ENCODE measurements around the gene SLC38A5.
"Not testable (repeated sequence)": the region's sequence is repeated elsewhere in the genome, so short reads cannot be mapped to it uniquely, and the experiment has no call there.

SLC38A5 gene

GRCh38 chrX:48467281-48467761, 2.7 kb downstream of the SLC38A5 start:
- DNase-seq = no peak

DNA sequence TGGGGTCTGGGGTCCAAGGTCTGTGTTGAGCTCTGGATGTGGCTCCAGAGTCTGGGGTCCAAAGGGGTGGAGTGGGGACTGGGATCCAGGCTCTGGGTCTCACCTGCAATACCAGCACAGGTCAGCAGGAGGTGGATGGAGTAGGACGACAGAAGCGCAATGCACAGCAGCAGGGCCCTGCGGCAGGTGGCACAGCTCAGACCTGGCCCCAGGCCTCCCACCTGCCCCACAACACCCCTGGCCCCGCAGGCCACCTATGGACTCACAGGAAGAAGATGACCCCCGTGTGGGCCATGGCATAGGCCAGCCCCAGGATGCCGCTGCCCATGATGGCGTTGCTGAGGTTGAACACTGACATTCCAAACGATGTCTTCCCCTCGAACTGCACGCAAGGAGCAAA, 3.4 kb downstream of the SLC38A5 start:
- peak; percentile 20 for DNase-seq

- no peak for DNase-seq
Measured at GRCh38 chrX:48465336-48465933, 4.6 kb downstream of the SLC38A5 start.

DNA sequence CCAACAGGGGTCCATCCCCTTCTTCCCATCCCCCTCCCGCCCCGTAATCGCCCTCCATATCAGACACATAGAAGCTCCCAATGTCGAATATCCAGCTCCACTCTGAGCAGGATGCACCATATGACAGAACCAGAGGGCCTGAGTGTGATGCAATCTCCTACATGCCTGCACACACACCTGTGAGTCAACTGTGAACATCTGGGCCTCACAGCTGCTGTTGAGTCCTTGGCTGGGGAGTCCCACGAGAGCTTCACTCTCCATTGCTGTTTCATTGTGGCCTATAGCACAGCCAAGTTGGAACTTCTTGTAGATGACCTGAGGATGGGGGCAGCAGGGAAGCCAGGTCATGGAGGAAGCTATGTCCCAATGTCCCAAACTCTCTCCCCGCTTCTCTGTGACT, 8.2 kb downstream of the SLC38A5 start:
- no peak for DNase-seq

DNA sequence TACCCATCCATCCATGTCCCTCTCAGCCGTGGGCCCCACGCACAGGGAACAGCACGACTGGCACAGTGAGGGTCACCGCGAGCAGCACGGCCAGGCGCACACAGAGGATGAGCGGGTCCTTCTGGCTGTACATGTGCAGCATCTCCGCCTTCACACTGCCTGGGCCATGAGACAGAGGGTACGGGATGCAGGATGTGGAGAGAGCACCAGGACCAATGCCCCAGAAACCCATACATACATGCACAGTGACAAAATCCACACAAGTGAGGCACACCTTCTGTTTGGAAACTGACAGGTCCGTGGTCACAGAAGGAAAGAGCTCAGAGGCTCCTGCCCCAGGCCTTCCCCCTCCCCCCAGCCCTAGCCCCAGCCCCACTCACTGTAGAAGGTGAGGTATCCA, 9.5 kb downstream of the SLC38A5 start:
- DNase-seq = no peak

GRCh38 chrX:48460031-48460430, 10.0 kb downstream of the SLC38A5 start:
- no peak for DNase-seq

DNA sequence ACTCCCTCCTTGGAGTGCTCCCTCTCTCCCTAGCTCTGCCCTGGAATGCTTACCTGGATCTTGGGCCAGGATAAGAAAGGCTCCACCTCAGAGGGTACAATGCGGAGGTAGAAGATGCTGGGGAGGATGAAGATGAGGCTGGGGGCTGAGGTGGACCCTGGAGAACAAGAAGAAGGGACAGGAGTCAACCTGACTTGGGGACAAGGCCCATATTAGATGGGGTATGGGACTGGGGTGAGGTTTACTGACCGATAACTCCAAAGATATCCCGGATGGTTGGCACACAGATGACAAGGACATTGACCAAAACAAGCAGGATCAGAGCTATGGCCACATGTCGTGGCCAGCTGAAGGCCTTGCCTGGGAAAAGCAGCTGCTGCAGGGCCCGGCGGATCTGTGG, 10.6 kb downstream of the SLC38A5 start:
- no peak for DNase-seq

DNA sequence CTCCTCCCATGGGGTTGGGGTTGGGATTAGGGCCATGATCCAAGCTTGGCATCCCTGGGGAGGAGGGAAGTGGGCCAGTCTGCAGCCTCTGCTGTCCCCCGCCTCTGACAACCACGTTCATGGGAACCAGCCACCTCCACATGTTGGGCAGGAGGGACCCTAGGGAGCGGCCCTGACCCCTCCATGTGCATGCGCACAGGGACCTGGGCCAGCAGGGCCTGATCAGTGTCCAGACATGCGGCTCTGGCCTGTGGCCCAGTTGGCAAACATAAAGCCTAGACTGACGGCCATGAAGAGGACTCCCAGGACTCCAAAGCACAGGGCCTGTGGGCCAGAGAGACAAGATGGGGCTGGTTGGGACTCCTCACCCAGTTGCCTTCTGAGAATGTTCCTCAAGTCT, 11.3 kb downstream of the SLC38A5 start:
- DNase-seq = no peak

- no peak for DNase-seq
Measured at GRCh38 chrX:48456628-48457331, 13.3 kb downstream of the SLC38A5 start.

- no peak for DNase-seq
Measured at GRCh38 chrX:48451708-48452107, 18.4 kb downstream of the SLC38A5 start.

DNA sequence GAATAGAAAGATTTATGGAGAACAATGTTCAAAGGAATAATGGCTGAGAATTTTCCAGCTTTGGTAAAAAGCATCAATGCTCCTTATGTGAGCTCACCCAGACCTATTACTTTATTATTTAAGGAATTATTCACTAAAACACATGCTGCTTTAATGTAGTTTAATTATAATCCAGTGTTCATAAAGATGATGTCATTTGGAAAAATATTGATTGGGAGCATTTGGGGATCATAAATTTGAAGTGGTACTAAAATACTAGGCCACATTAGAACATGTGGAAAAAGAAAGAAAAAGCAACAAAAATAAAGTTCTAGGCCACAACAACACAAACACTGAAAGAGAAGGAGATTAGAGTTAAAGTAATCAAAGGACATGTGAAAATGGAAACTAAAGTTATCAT, 20.0 kb downstream of the SLC38A5 start:
- no peak for DNase-seq

DNA sequence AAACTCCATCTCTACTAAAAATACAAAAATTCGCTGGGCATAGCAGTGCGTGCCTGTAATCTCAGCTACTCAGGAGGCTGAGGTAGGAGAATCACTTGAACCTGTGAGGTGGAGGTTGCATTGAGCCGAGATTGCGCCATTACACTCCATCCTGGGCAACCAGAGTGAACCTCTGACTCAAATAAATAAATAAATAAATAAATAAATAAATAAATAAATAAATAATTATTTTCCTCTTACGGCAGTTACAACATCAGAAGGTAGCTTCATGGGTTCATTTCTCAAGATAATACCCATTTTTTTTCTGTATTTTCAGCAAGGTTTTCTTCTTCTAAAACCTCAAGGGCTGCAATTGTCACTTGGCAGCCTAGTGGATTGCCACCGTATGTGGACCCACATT, 22.9 kb downstream of the SLC38A5 start:
- DNase-seq = not testable (repeated sequence)

- not testable (repeated sequence) for DNase-seq
Measured at GRCh38 chrX:48433713-48434112, 36.3 kb downstream of the SLC38A5 start.

GRCh38 chrX:48430166-48430565, 39.9 kb downstream of the SLC38A5 start:
- DNase-seq = not testable (repeated sequence)

DNA sequence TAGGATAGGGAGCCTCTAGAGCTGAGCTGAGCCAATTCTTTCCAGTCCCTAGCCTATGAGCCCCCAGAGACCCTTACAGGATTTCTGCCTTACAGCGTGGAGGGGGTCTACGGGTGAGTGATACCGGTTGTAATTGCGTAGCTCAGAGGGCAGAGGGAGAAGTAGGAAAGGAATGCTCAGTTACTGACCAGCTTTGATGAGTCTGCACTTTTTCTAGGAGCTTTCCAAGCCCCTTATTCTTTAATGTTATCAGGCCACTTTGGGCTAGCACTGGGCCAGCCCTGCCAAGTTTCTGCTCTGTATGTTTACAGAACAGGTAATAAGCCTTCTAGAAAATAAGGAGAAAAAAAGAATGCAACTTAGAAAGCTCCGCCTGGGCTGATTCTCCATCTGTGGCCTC, 40.5 kb downstream of the SLC38A5 start:
- DNase-seq = not testable (repeated sequence)

- not testable (repeated sequence) for DNase-seq
Measured at GRCh38 chrX:48427027-48427716, 42.9 kb downstream of the SLC38A5 start.

DNA sequence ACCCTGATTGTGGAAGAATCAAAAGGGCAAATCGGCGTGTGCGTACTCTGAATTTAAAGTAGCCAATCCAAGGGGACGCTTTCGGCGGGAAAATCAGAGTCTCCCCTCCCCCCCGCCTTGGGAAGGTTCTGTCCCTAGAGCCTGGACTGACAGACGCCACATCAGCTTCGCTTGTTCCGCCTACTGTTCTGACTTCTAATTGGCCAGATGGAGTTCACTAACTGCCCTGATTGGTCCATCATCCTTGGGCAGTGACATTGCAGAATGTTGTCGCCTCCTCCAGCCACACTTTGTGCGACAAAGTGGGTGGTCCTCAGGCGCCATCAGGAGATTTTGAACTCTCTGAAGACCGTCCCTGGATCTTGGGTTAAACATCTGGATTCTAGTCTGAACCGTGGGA, 58.2 kb downstream of the SLC38A5 start, which contains the start of gene SSX4B:
SSX4B (minus strand) TSS at position 101 of the 400 bp plus-strand sequence. CDS start 588 bp downstream, outside the sequence.
- DNase-seq = not testable (repeated sequence)

Measured in activated naive CD4-positive, alpha-beta T cell treated with Interleukin-2 at 50 U/mL for 16 hours (primary cell).